Coronary artery (tissue), 2 donors: ENCODE results near the gene MYO6.

Experiments used
- DNase-seq: peaks from one replicate; pipeline ENCODE4 v3.0.0-alpha.2; 2017; ENCODE audit warnings: low spot score
- H3K27ac ChIP-seq, 2 donors: fragments of 200-600 bp; sonication (generic); one replicate each; pipeline ENCODE4 v1.5.1; 2016 to 2019
- H3K4me3 ChIP-seq: fragments of 200-600 bp; sonication (generic); 2 replicates; pipeline ENCODE4 v1.5.1; 2016; ENCODE audit warnings: mild to moderate bottlenecking, moderate library complexity
- CTCF ChIP-seq: fragments of 200-600 bp; sonication (generic); IDR thresholded peaks from one replicate; pipeline ENCODE4 v1.5.1; 2019; ENCODE audit warnings: antibody characterized with exemption

The MYO6 gene

GRCh38 chr6:75842191-75842590 lies 93.2 kb downstream of the MYO6 start:
- Histone ChIP-seq H3K4me3 (no peak overlapping the region), H3K27ac (no peak overlapping the region)
- no peak for TF ChIP-seq CTCF
- DNase-seq: no peak

- no peak for TF ChIP-seq CTCF
- Histone ChIP-seq H3K4me3 (no peak overlapping the region), H3K27ac (no peak overlapping the region)
- no peak for DNase-seq
These were observed 93.7 kb downstream of the MYO6 start for GRCh38 chr6:75842732-75843131.

GRCh38 chr6:75843396-75843795 lies 94.4 kb downstream of the MYO6 start:
- Histone ChIP-seq H3K4me3 (no peak overlapping the region), H3K27ac (no peak overlapping the region)
- DNase-seq: no peak
- no peak for TF ChIP-seq CTCF

- DNase-seq: no peak
- no peak overlapping the region for H3K4me3 ChIP-seq
- no peak overlapping the region for H3K27ac ChIP-seq
- no peak for TF ChIP-seq CTCF
These were observed 99.2 kb downstream of the MYO6 start for GRCh38 chr6:75848274-75848673.

- no peak for TF ChIP-seq CTCF
- Histone ChIP-seq H3K27ac (no peak overlapping the region), H3K4me3 (no peak overlapping the region)
- no peak for DNase-seq
These were observed 100.4 kb downstream of the MYO6 start for GRCh38 chr6:75849329-75850025.

- Histone ChIP-seq H3K4me3 (no peak overlapping the region), H3K27ac (no peak overlapping the region)
- no peak for TF ChIP-seq CTCF
- no peak for DNase-seq
These were observed 101.2 kb downstream of the MYO6 start for GRCh38 chr6:75850026-75850833.

GRCh38 chr6:75852721-75853120 lies 103.7 kb downstream of the MYO6 start:
- no peak for TF ChIP-seq CTCF
- DNase-seq: no peak
- no peak overlapping the region for H3K27ac ChIP-seq
- H3K4me3 ChIP-seq: no peak overlapping the region
